Measurements from ENCODE around the gene PRKCZ. TPM values are rescaled to one million over a fixed set of nuclear protein-coding genes. Genes with fewer than 3 reads are reported as not detected.

Gene PRKCZ
- total RNA-seq, 1 experiment from 2014 or later: 1.9 TPM

GRCh38 chr1:2160451-2161300, 110.5 kb downstream of the PRKCZ start:
- Histone ChIP-seq H3K27me3 (replicated peaks; ENCODE audit: insufficient read depth, low read depth, low read length, poor library complexity) (no peaks in the 10 kb centered on the region), H3K4me3 (ENCODE audit: low read depth, low read length, poor library complexity, severe bottlenecking) (no peak overlapping the region), H3K27ac (ENCODE audit: low read depth, low read length, poor library complexity, severe bottlenecking) (no peak overlapping the region), H3K36me3 (ENCODE audit: insufficient read depth, low read length, poor library complexity, severe bottlenecking) (no peaks in the 10 kb centered on the region), H3K4me1 (ENCODE audit: insufficient read depth, low read length, poor library complexity, severe bottlenecking) (no peaks in the 10 kb centered on the region), H3K9me3 (ENCODE audit: low read depth, low read length, poor library complexity, severe bottlenecking) (no peaks in the 10 kb centered on the region)
- ChIA-PET CTCF (no interaction called here), POLR2A (ENCODE audit: low non-redundant PET) (no interaction called here)
- TF ChIP-seq CTCF (conservative IDR thresholded peaks at IDR 0.05; ENCODE audit: low read depth, low read length): no peak
- no peak for TF ChIP-seq EZH2 (IDR thresholded peaks at IDR 0.05; ENCODE audit: borderline replicate concordance, low read depth, low read length, poor library complexity, severe bottlenecking)
- no peak for DNase-seq (ENCODE audit: low spot score)
- no TSS peak for BruUV-seq (replicated peaks)
- intact Hi-C loops (cut with micrococcal nuclease; ENCODE audit: unreplicated experiment): no loop called here

GRCh38 chr1:2163205-2163604, 113.0 kb downstream of the PRKCZ start:
- CTCF ChIA-PET: no interaction called here
- H3K27me3 ChIP-seq (replicated peaks; ENCODE audit: insufficient read depth, low read depth, low read length, poor library complexity): no peaks in the 10 kb centered on the region
- intact Hi-C loops (cut with micrococcal nuclease; ENCODE audit: unreplicated experiment): no loop called here
- no peak for DNase-seq (ENCODE audit: low spot score)
- H3K36me3 ChIP-seq (ENCODE audit: insufficient read depth, low read length, poor library complexity, severe bottlenecking): no peaks in the 10 kb centered on the region
- H3K4me3 ChIP-seq (ENCODE audit: low read depth, low read length, poor library complexity, severe bottlenecking): no peak overlapping the region
- BruUV-seq (replicated peaks): no TSS peak
- no peaks in the 10 kb centered on the region for H3K4me1 ChIP-seq (ENCODE audit: insufficient read depth, low read length, poor library complexity, severe bottlenecking)
- TF ChIP-seq CTCF (conservative IDR thresholded peaks at IDR 0.05; ENCODE audit: low read depth, low read length) (no peak; the same call in 1 of the 2 replicates), EZH2 (IDR thresholded peaks at IDR 0.05; ENCODE audit: borderline replicate concordance, low read depth, low read length, poor library complexity, severe bottlenecking) (no peak)
- H3K27ac ChIP-seq (ENCODE audit: low read depth, low read length, poor library complexity, severe bottlenecking): no peak overlapping the region
- H3K9me3 ChIP-seq (ENCODE audit: low read depth, low read length, poor library complexity, severe bottlenecking): no peaks in the 10 kb centered on the region
- POLR2A ChIA-PET (ENCODE audit: low non-redundant PET): no interaction called here

- no peaks in the 10 kb centered on the region for H3K27me3 ChIP-seq (replicated peaks; ENCODE audit: insufficient read depth, low read depth, low read length, poor library complexity)
- no peaks in the 10 kb centered on the region for H3K4me1 ChIP-seq (ENCODE audit: insufficient read depth, low read length, poor library complexity, severe bottlenecking)
- no TSS peak for BruUV-seq (replicated peaks)
- no peak overlapping the region for H3K4me3 ChIP-seq (ENCODE audit: low read depth, low read length, poor library complexity, severe bottlenecking)
- H3K36me3 ChIP-seq (ENCODE audit: insufficient read depth, low read length, poor library complexity, severe bottlenecking): no peaks in the 10 kb centered on the region
- H3K27ac ChIP-seq (ENCODE audit: low read depth, low read length, poor library complexity, severe bottlenecking): no peak overlapping the region
- CTCF ChIA-PET: no interaction called here
- no peak for DNase-seq (ENCODE audit: low spot score)
- POLR2A ChIA-PET (ENCODE audit: low non-redundant PET): no interaction called here
- H3K9me3 ChIP-seq (ENCODE audit: low read depth, low read length, poor library complexity, severe bottlenecking): no peaks in the 10 kb centered on the region
- TF ChIP-seq EZH2 (IDR thresholded peaks at IDR 0.05; ENCODE audit: borderline replicate concordance, low read depth, low read length, poor library complexity, severe bottlenecking) (no peak), CTCF (conservative IDR thresholded peaks at IDR 0.05; ENCODE audit: low read depth, low read length) (no peak)
- intact Hi-C loops (cut with micrococcal nuclease; ENCODE audit: unreplicated experiment): no loop called here
Measured at GRCh38 chr1:2165646-2166045, 115.4 kb downstream of the PRKCZ start.
